Astrocyte (in vitro differentiated cells and primary cell): Measurements from ENCODE around the gene CHD6. TPM values are rescaled to one million over a fixed set of nuclear protein-coding genes. Genes with fewer than 3 reads are reported as not detected.

ENCODE experiments used
- DNase-seq: peaks from one replicate; pipeline ENCODE4 v3.0.0-alpha.2; 2010; ENCODE audit warnings: low read depth
- FAIRE-seq: peaks from 2 replicates; lab custom pipeline; 2011; peaks lifted over from hg19 to GRCh38; lab: Jason Lieb, UNC
- H2AFZ ChIP-seq: 2 replicates; pipeline ENCODE4 v1.6.0; 2012; ENCODE audit warnings: low read depth, low read length, inconsistent platforms
- H3K27ac ChIP-seq: 2 replicates; pipeline ENCODE4 v1.5.1; 2011; ENCODE audit warnings: low read depth, low read length, inconsistent platforms
- H3K27me3 ChIP-seq: 2 replicates; pipeline ENCODE4 v1.6.0; 2011; ENCODE audit warnings: low read length, inconsistent platforms; ENCODE audit not compliant: insufficient read depth
- H3K36me3 ChIP-seq: 2 replicates; pipeline ENCODE4 v1.5.1; 2011; ENCODE audit warnings: low read length, inconsistent platforms; ENCODE audit not compliant: insufficient read depth
- H3K4me1 ChIP-seq: 2 replicates; pipeline ENCODE4 v1.5.1; 2011; ENCODE audit warnings: low read length, inconsistent platforms; ENCODE audit not compliant: insufficient read depth
- H3K4me2 ChIP-seq: 2 replicates; pipeline ENCODE4 v1.6.0; 2012; ENCODE audit warnings: low read length, inconsistent platforms
- H3K4me3 ChIP-seq: 2 replicates; pipeline ENCODE4 v1.5.1; 2011; ENCODE audit warnings: low read depth, mild to moderate bottlenecking, low read length, inconsistent platforms; ENCODE audit not compliant: insufficient read depth
- H3K79me2 ChIP-seq: 2 replicates; pipeline ENCODE4 v1.6.0; 2012; ENCODE audit warnings: mild to moderate bottlenecking, low read length, inconsistent platforms; ENCODE audit not compliant: insufficient read depth
- H3K9ac ChIP-seq: 2 replicates; pipeline ENCODE4 v1.6.0; 2012; ENCODE audit warnings: mild to moderate bottlenecking, low read length, inconsistent platforms
- H3K9me3 ChIP-seq: 2 replicates; pipeline ENCODE4 v1.5.1; 2012; ENCODE audit warnings: low read depth, mild to moderate bottlenecking, low read length, inconsistent platforms; ENCODE audit not compliant: insufficient read depth
- H4K20me1 ChIP-seq: 2 replicates; pipeline ENCODE4 v1.6.0; 2012; ENCODE audit warnings: low read length, inconsistent platforms; ENCODE audit not compliant: insufficient read depth
- H3K27ac Mint-ChIP-seq: one replicate; pipeline ENCODE4 v1.8.0; 2021; ENCODE audit warnings: mild to moderate bottlenecking, mixed read lengths; ENCODE audit not compliant: unreplicated experiment
- H3K27me3 Mint-ChIP-seq: one replicate; pipeline ENCODE4 v1.8.0; 2021; ENCODE audit warnings: low read depth, mixed read lengths; ENCODE audit not compliant: unreplicated experiment
- H3K36me3 Mint-ChIP-seq: one replicate; pipeline ENCODE4 v1.8.0; 2021; ENCODE audit warnings: low read depth, mixed read lengths; ENCODE audit not compliant: unreplicated experiment
- H3K4me1 Mint-ChIP-seq: one replicate; pipeline ENCODE4 v1.8.0; 2021; ENCODE audit warnings: low read depth, mixed read lengths; ENCODE audit not compliant: unreplicated experiment
- H3K4me3 Mint-ChIP-seq: one replicate; pipeline ENCODE4 v1.8.0; 2021; ENCODE audit warnings: mild to moderate bottlenecking, moderate library complexity, mixed read lengths; ENCODE audit not compliant: unreplicated experiment
- H3K9me3 Mint-ChIP-seq: one replicate; pipeline ENCODE4 v1.8.0; 2021; ENCODE audit warnings: mild to moderate bottlenecking, mixed read lengths; ENCODE audit not compliant: unreplicated experiment
- EZH2 ChIP-seq: IDR thresholded peaks from 2 replicates; pipeline ENCODE4 v1.6.1; 2012; ENCODE audit warnings: mild to moderate bottlenecking, low read length, inconsistent platforms; ENCODE audit not compliant: insufficient read depth
- total RNA-seq: library from RNA; stranded (reverse); gene quantifications from 2 replicates; pipeline ENCODE4 v1.2.1, GENCODE V29; 2021
- TF ChIP-seq, protein P1 (sequence below): IDR thresholded peaks from 2 replicates; pipeline ENCODE4 v1.5.1; 2011; ENCODE audit warnings: low read depth, mild to moderate bottlenecking, inconsistent platforms, low read length, moderate library complexity; ENCODE audit not compliant: insufficient read depth

Gene CHD6
- total RNA-seq, 1 donor from 2014 or later, result 44.7 TPM

- DNase-seq, result no peak
- Mint-ChIP-seq H3K36me3 (no peaks in the 10 kb centered on the region), H3K27ac (no peak overlapping the region), H3K4me1 (peaks cover 3% of the 10 kb centered on the region), H3K4me3 (no peak overlapping the region), H3K27me3 (peaks cover 9% of the 10 kb centered on the region), H3K9me3 (no peaks in the 10 kb centered on the region)
- FAIRE-seq, result no peak
- TF ChIP-seq EZH2, result no peak
- TF ChIP-seq, protein P1, sequence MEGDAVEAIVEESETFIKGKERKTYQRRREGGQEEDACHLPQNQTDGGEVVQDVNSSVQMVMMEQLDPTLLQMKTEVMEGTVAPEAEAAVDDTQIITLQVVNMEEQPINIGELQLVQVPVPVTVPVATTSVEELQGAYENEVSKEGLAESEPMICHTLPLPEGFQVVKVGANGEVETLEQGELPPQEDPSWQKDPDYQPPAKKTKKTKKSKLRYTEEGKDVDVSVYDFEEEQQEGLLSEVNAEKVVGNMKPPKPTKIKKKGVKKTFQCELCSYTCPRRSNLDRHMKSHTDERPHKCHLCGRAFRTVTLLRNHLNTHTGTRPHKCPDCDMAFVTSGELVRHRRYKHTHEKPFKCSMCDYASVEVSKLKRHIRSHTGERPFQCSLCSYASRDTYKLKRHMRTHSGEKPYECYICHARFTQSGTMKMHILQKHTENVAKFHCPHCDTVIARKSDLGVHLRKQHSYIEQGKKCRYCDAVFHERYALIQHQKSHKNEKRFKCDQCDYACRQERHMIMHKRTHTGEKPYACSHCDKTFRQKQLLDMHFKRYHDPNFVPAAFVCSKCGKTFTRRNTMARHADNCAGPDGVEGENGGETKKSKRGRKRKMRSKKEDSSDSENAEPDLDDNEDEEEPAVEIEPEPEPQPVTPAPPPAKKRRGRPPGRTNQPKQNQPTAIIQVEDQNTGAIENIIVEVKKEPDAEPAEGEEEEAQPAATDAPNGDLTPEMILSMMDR, result no peak
- Histone ChIP-seq H3K4me1 (no peaks in the 10 kb centered on the region), H3K27ac (no peak overlapping the region), H3K4me2 (no peak overlapping the region), H2AFZ (no peak overlapping the region), H3K36me3 (no peaks in the 10 kb centered on the region), H3K4me3 (no peak overlapping the region), H3K79me2 (no peaks in the 10 kb centered on the region), H4K20me1 (no peaks in the 10 kb centered on the region), H3K9me3 (no peaks in the 10 kb centered on the region), H3K27me3 (peaks cover 6% of the 10 kb centered on the region), H3K9ac (no peak overlapping the region)
Measured at GRCh38 chr20:41623625-41624375, 5.6 kb upstream of the CHD6 start.

DNA sequence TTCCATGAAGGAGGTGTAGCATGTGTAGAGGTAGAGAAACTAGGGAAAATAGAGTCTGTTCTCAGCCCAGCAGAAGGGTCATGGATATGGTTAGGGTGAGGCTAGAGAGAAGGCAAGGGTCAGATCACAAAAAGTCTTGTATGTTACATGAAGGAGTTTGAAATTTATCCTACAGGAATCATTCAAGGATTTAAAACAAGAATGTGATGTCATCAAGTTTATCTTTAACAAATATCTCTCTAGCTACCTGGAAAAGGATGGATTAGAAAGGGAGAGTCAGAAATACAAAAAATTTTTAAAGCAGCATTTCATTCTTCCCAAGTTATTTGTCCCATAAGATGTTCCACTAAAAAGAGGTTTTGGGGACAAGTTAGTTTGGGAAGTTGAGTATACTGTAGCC, 4.4 kb upstream of the CHD6 start:
- Histone ChIP-seq H4K20me1 (no peaks in the 10 kb centered on the region), H3K27me3 (peaks cover 6% of the 10 kb centered on the region), H3K9ac (no peak overlapping the region), H3K9me3 (no peaks in the 10 kb centered on the region), H3K4me2 (no peak overlapping the region), H3K36me3 (no peaks in the 10 kb centered on the region), H2AFZ (no peak overlapping the region), H3K4me1 (no peaks in the 10 kb centered on the region), H3K4me3 (no peak overlapping the region), H3K27ac (no peak overlapping the region), H3K79me2 (peaks cover under 1% of the 10 kb centered on the region)
- no peaks in the 10 kb centered on the region for H3K9me3 Mint-ChIP-seq
- no peak overlapping the region for H3K4me3 Mint-ChIP-seq
- peaks cover 9% of the 10 kb centered on the region for H3K27me3 Mint-ChIP-seq
- FAIRE-seq (no peak), DNase-seq (no peak)
- no peak for TF ChIP-seq EZH2
- TF ChIP-seq, protein P1, result no peak
- H3K4me1 Mint-ChIP-seq, result peaks cover 3% of the 10 kb centered on the region
- no peaks in the 10 kb centered on the region for H3K36me3 Mint-ChIP-seq
- no peak overlapping the region for H3K27ac Mint-ChIP-seq

GRCh38 chr20:41621971-41622370, 3.8 kb upstream of the CHD6 start:
- Mint-ChIP-seq H3K27me3 (peaks cover 9% of the 10 kb centered on the region), H3K36me3 (no peaks in the 10 kb centered on the region), H3K9me3 (no peaks in the 10 kb centered on the region), H3K4me3 (no peak overlapping the region), H3K4me1 (peaks cover 5% of the 10 kb centered on the region), H3K27ac (no peak overlapping the region)
- Histone ChIP-seq H3K9ac (no peak overlapping the region), H3K36me3 (no peaks in the 10 kb centered on the region), H2AFZ (no peak overlapping the region), H3K9me3 (no peaks in the 10 kb centered on the region), H3K27ac (no peak overlapping the region), H4K20me1 (peaks cover 5% of the 10 kb centered on the region), H3K27me3 (peaks cover 6% of the 10 kb centered on the region), H3K4me3 (no peak overlapping the region), H3K79me2 (peaks cover 7% of the 10 kb centered on the region), H3K4me1 (peaks cover 3% of the 10 kb centered on the region), H3K4me2 (no peak overlapping the region)
- DNase-seq (no peak), FAIRE-seq (no peak)
- TF ChIP-seq, protein P1, result no peak
- no peak for TF ChIP-seq EZH2
